AG10803 (cell line): ENCODE results near the gene CLRN1.

ENCODE experiments used
- DNase-seq: peaks from one replicate; pipeline ENCODE4 v3.0.0; 2010; ENCODE audit warnings: low read depth
- H3K4me3 ChIP-seq: 2 replicates; pipeline ENCODE4 v1.5.1; 2011; ENCODE audit warnings: mild to moderate bottlenecking, low read length, control low read depth
- TF ChIP-seq, protein P1 (sequence below): conservative IDR thresholded peaks from 2 replicates; pipeline ENCODE4 v1.5.1; 2011; ENCODE audit warnings: mild to moderate bottlenecking, low read length, control low read depth, inconsistent platforms

CLRN1 gene

DNA sequence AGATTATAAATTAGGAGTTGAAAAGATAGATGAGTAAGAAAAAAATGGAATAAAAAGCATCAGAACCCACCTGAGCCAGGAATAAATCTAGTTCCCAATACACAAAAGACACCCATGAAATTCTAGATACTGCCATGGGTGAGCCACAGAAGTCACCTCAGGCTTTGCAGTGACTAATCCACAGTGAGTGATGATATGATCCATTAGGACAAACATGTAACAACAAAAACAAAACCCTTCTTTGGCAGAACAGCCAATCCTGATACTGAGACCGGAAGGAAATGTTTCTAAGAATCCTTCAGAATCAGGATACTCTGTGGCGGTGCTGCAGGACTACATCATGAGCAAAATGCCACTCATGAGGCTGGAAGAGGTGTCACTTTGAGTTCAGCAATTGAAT, 52.3 kb downstream of the CLRN1 start:
- no peak for DNase-seq
- no peak overlapping the region for H3K4me3 ChIP-seq
- TF ChIP-seq, protein P1, sequence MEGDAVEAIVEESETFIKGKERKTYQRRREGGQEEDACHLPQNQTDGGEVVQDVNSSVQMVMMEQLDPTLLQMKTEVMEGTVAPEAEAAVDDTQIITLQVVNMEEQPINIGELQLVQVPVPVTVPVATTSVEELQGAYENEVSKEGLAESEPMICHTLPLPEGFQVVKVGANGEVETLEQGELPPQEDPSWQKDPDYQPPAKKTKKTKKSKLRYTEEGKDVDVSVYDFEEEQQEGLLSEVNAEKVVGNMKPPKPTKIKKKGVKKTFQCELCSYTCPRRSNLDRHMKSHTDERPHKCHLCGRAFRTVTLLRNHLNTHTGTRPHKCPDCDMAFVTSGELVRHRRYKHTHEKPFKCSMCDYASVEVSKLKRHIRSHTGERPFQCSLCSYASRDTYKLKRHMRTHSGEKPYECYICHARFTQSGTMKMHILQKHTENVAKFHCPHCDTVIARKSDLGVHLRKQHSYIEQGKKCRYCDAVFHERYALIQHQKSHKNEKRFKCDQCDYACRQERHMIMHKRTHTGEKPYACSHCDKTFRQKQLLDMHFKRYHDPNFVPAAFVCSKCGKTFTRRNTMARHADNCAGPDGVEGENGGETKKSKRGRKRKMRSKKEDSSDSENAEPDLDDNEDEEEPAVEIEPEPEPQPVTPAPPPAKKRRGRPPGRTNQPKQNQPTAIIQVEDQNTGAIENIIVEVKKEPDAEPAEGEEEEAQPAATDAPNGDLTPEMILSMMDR: no peak

DNA sequence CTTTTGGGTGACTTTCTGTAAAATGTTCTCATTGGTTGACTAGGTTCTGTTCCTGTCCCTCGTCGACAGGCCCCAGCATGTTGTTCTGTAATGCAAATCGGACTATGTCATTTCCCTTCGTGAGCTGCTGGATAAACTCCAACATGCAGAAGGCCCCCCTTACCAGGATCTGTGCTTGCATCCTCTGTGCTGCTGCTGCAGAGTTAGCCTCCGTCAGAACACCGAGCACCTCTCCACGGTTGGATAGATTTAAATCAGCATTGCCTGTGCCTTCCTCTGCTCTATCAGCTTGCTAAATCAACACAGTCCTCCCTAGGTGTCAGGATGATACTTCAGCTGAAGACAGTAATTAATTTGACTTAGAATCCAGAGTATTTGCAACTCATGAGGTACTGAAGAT, 54.6 kb downstream of the CLRN1 start:
- no peak for DNase-seq
- no peak overlapping the region for H3K4me3 ChIP-seq
- TF ChIP-seq, protein P1: no peak

DNA sequence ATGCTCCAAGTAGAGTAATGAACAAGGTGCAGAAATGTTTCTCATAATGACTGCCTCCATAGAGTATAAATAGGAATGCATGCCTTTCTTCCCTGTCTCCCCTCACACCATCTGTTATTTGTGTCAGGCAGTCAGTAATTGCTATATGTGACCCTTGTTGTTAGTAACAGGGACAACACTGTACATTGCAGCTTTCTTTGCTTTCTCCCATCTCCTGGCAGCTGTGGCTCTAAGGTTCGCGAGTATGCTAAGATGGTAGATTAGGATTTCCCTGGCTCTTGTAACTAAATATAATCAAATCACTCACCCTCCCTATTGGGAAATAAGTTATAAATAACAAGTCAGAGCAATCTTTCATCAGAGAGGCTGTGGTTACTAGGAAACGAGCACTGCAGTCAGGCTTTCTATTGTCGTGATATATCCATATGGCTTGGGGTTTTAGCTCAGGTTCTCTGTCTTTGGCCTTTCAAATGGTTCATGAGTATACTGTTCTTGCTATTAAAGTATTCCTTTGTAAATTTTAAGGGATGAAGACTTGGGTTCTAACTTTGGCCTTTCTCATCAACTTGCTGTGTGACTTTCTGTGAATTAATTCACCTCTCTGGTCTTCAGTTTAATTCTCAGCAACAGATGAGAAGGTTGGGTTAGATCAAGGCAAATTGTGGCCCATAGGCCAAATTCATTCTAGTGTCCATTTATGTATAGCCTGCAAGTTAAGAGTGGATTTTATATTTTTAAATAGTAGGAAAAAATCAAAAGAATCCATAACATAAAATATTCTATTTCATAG, 59.2 kb downstream of the CLRN1 start:
- H3K4me3 ChIP-seq: no peak overlapping the region
- DNase-seq: no peak
- TF ChIP-seq, protein P1: no peak

DNA sequence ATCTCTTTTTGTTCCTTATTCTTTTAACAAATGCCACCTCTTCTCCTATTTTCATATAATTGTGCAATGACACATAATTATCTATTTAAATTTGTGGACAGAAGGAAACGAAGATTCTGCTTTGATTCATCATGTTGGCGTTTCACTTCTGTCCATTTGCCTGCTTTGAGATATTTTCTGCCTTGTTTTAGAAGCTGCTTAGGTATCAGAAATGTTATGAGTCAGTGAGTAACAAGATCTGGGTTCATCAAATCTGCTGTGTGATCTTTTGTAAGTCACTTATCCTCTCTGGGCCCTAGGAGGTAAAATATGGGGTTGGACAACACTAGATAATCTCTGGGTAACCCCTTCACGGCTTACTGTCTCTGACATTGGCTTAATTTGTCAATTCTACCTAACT, 60.0 kb downstream of the CLRN1 start:
- TF ChIP-seq, protein P1: no peak
- no peak overlapping the region for H3K4me3 ChIP-seq
- DNase-seq: no peak

DNA sequence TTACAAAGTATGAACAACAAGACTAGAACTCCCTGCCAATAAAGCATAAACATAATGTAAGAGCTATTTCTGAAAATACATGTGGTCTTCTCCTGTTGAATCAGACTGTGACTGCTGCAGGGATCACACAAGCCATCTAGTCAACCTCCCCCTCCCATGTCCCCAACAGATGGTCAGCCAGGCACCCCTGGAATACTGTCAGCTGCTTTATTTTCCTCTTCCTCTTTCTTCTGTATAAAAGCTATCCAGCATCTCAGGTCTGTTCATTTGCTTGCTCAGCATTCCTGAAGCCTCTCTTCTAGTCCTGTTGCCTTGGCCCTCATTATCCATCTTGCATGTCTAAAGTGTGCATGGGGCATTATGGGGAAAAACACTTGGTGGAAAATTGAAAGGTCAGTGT, 60.8 kb downstream of the CLRN1 start:
- TF ChIP-seq, protein P1: no peak
- no peak overlapping the region for H3K4me3 ChIP-seq
- no peak for DNase-seq

DNA sequence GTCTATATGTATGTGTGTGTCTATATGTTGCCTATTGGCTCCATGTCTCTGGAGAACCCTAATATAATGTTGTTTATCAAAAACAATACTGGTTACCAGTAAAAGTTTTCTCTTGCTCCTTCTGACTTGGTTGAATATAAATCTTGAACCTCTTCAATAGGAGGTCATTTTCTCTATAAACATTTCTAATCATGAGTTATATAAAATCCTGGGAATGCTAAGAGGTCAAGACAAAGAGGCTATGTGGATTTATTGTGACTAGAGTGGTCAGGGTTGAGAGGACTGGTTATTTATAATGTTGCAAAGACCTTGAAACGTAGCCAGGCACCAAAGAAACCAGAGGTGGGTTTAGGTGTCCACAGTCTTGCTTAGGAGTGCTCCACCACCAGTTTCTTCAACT, 66.1 kb downstream of the CLRN1 start:
- no peak overlapping the region for H3K4me3 ChIP-seq
- no peak for DNase-seq
- TF ChIP-seq, protein P1: no peak

DNA sequence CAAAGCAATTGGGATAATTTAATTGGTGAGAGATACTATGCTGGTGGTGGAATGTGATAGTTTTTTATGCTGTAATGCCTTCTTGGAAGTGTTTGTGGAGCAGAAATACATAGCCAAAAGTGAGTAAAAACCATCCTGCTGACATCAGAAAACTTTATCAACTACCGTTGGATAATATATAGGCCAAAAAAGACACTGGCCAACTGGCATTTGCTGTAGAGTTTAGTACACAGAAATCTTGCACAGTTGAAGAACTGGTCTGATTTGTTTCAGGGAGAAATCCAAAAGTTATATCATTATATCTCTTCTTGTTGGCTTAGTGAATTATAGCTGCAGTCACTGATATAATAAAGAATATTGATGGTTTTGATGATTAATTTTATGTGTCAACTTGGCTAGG, 66.8 kb downstream of the CLRN1 start:
- no peak overlapping the region for H3K4me3 ChIP-seq
- TF ChIP-seq, protein P1: no peak
- DNase-seq: no peak
